NCI-H2081 (cell line): ENCODE measurements around the gene ARTN.
A peak's percentile ranks its signal among the peaks of the same experiment; 100 is the strongest.

Experiments
- DNase-seq, 2 experiments: peaks; one replicate each; lab custom pipeline; 2025; lab: John Stamatoyannopoulos, UW

The ARTN gene

GRCh38 chr1:43925846-43926245, 7.8 kb upstream of the ARTN start:
- DNase-seq, result no peak

GRCh38 chr1:43930168-43930948, 3.2 kb upstream of the ARTN start:
- DNase-seq, result peak; percentile 31 to 33

- no peak for DNase-seq
Measured at GRCh38 chr1:43930949-43931275, 2.7 kb upstream of the ARTN start.

- DNase-seq, result no peak
Measured at GRCh38 chr1:43931711-43932660, 1.6 kb upstream of the ARTN start.

DNA sequence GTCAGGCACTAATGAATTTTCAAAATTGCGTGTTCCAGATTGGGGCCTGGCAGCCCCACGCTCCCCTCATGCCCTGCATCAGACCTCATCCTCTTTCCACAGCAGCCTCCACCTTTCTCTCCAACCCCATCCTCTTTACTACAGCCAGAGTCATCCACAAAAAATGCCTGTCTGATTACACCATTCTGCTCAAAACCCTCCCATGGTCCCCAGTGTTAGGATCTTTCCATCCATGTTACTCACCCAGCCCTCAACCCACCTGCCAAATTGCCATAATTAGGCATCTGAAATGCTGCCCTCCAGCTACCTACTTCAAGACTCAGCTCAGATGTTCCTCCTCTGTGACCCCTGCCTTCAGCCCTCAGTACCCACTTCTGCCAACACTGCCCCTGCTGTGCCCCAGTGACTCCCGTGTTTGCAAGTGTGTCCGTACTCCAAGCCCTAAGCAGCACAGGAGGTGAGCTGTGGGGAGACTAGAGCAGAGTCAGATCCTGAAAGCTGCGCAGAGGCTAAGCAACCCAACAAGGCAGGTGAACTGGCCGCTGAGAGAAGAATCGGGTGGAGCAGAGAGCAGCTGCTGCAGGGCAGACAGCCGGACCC, 715 bp upstream of the ARTN start:
- no peak for DNase-seq

DNA sequence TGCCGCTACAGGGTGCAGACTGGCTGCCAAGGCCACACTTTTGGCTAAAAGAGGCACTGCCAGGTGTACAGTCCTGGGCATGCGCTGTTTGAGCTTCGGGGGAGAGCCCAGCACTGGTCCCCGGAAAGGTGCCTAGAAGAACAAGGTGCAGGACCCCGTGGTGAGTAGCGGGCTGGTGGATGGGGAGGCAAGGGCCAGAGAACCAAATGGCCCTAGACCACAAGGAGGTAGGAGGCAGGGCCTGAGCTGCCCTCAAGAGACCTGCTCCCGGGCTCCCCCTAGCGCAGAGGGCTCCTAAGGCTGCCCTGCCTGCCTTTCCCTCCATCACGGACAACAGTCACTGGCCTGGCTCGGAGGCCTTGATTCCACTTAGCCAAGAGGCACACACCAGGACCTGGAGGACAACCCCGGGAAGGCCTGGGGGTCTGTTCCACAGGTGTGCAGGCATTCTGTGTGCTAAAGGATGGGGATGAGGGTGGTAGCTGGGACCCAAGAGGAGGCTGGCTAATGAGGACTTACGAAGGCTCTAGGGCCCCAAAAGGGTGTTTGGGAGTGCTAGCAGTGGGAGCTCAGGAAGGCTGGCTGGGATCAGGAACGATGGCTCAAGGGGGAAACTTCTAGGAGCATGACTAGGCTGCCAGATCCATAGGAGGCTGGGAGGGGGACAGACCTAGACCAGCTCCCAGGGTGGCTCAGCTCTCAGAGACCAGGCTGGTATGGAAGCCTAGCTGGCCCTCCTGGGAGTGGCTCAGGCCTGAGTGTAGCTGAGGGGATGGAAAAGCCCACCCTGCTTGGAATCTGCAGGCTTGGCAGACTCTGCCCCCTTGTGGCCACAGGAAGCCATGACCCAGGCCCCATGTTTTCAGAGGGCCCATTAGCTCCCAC, 742 bp downstream of the ARTN start:
- DNase-seq, result peak; percentile 70 to 72

- no peak for DNase-seq
Measured at GRCh38 chr1:43934986-43935324, 1.4 kb downstream of the ARTN start.

DNA sequence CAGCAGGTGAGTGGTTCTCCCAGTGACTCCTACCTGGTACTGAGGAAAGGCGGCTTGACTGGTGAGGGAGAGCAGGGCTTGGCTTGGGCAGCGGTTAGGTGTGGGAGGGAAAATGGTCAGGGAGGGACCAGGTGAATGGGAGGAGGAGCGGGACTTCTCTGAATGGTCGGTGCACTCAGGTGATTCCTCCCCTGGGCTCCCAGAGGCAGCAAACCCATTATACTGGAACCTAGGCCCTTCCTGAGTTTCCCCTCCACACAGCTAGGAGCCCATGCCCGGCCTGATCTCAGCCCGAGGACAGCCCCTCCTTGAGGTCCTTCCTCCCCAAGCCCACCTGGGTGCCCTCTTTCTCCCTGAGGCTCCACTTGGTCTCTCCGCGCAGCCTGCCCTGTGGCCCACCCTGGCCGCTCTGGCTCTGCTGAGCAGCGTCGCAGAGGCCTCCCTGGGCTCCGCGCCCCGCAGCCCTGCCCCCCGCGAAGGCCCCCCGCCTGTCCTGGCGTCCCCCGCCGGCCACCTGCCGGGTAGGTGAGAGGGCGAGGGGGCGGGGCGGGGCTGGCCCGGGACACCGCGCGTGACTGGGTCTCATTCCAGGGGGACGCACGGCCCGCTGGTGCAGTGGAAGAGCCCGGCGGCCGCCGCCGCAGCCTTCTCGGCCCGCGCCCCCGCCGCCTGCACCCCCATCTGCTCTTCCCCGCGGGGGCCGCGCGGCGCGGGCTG, 2.3 kb downstream of the ARTN start:
- DNase-seq, result peak; percentile 33 to 45

DNA sequence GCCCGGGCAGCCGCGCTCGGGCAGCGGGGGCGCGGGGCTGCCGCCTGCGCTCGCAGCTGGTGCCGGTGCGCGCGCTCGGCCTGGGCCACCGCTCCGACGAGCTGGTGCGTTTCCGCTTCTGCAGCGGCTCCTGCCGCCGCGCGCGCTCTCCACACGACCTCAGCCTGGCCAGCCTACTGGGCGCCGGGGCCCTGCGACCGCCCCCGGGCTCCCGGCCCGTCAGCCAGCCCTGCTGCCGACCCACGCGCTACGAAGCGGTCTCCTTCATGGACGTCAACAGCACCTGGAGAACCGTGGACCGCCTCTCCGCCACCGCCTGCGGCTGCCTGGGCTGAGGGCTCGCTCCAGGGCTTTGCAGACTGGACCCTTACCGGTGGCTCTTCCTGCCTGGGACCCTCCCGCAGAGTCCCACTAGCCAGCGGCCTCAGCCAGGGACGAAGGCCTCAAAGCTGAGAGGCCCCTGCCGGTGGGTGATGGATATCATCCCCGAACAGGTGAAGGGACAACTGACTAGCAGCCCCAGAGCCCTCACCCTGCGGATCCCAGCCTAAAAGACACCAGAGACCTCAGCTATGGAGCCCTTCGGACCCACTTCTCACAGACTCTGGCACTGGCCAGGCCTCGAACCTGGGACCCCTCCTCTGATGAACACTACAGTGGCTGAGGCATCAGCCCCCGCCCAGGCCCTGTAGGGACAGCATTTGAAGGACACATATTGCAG, 3.0 kb downstream of the ARTN start:
- DNase-seq, result peak; percentile 52 to 62

GRCh38 chr1:43937179-43937865, 3.7 kb downstream of the ARTN start:
- DNase-seq, result no peak

- DNase-seq, result no peak
Measured at GRCh38 chr1:43938383-43938782, 4.8 kb downstream of the ARTN start.

GRCh38 chr1:43938892-43939587, 5.4 kb downstream of the ARTN start:
- DNase-seq, result no peak

- no peak for DNase-seq
Measured at GRCh38 chr1:43942411-43942810, 8.8 kb downstream of the ARTN start.

- DNase-seq, result no peak
Measured at GRCh38 chr1:43944860-43945259, 11.3 kb downstream of the ARTN start.

GRCh38 chr1:43945674-43946235, 12.2 kb downstream of the ARTN start:
- DNase-seq, result no peak

- peak; percentile 98 to 99 for DNase-seq
Measured at GRCh38 chr1:43946236-43947060, 12.8 kb downstream of the ARTN start, which contains the start of gene IPO13. IPO13 (plus strand) TSS chr1:43946950; CDS start chr1:43947601, 651 bp downstream.

DNA sequence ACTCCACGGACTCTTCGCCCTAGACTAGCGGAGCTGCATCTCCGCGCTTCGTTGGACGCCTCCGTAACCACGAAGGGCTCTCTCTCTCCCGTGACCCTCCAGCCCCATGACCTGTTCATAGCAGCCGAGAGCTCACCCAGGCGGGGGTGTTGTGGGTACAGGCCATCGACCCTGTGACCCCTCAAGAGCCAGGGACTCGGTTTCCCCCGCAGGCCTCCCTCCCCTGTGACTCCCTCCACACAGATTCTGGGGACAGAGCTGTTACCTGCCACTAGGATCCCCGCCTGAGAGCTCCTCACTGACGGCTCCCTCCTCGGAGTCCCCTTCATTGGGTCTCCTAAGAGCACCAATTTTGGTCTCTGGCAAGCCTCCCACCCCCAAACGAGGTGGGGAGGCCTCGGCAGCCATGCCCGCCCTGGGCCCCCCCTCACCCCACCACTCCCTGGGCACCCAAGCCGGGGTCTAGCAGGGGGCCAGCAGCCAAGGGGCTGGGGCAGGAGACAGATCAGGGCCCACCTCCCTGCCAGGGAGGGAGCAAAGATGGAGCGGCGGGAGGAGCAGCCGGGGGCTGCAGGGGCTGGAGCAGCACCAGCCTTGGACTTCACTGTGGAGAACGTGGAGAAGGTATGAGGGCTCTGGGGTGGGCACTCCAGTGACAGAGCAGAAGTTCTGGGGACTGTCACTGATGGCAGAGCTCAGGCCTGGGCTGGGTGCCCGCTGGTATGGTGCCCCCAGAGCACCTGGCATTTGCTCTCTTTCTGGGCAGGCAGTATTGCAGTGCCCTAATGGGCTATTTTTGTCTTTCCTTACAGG, 13.7 kb downstream of the ARTN start:
- DNase-seq, result no peak
